ENCODE results near the gene TBX10. TPM values are rescaled to one million over a fixed set of nuclear protein-coding genes. Genes with fewer than 3 reads are reported as not detected.
"Not testable (repeated sequence)": the region's sequence is repeated elsewhere in the genome, so short reads cannot be mapped to it uniquely, and the experiment has no call there.

The TBX10 gene
- total RNA-seq, 1 experiment from 2014 or later: not detected

GRCh38 chr11:67646535-67647336 lies 7.2 kb upstream of the TBX10 start:
- DNase-seq (ENCODE audit: low spot score): no peak

- DNase-seq (ENCODE audit: low spot score): no peak
These were observed 6.2 kb upstream of the TBX10 start for GRCh38 chr11:67645521-67646461.

- no peak for DNase-seq (ENCODE audit: low spot score)
These were observed 5.2 kb upstream of the TBX10 start for GRCh38 chr11:67644472-67645418.

GRCh38 chr11:67644042-67644441 lies 4.5 kb upstream of the TBX10 start:
- DNase-seq (ENCODE audit: low spot score): no peak

- no peak for DNase-seq (ENCODE audit: low spot score)
These were observed 2.9 kb upstream of the TBX10 start for GRCh38 chr11:67642173-67643120.

- no peak for DNase-seq (ENCODE audit: low spot score)
These were observed 2.0 kb upstream of the TBX10 start for GRCh38 chr11:67641338-67642172.

GRCh38 chr11:67640758-67641337 lies 1.3 kb upstream of the TBX10 start:
- no peak for DNase-seq (ENCODE audit: low spot score)

- peak; percentile 48 for DNase-seq (ENCODE audit: low spot score)
These were observed 626 bp upstream of the TBX10 start for GRCh38 chr11:67640021-67640757.

- DNase-seq (ENCODE audit: low spot score): no peak
These were observed 777 bp downstream of the TBX10 start for GRCh38 chr11:67638535-67639437.

- not testable (repeated sequence) for DNase-seq (ENCODE audit: low spot score)
These were observed 2.1 kb downstream of the TBX10 start for GRCh38 chr11:67637441-67637840.

GRCh38 chr11:67636962-67637361 lies 2.6 kb downstream of the TBX10 start:
- DNase-seq (ENCODE audit: low spot score): no peak

GRCh38 chr11:67635231-67635521 lies 4.4 kb downstream of the TBX10 start:
- no peak for DNase-seq (ENCODE audit: low spot score)

- no peak for DNase-seq (ENCODE audit: low spot score)
These were observed 5.0 kb downstream of the TBX10 start for GRCh38 chr11:67634366-67635230.

GRCh38 chr11:67633758-67634365 lies 5.7 kb downstream of the TBX10 start:
- DNase-seq (ENCODE audit: low spot score): no peak

GRCh38 chr11:67632982-67633755 lies 6.4 kb downstream of the TBX10 start:
- DNase-seq (ENCODE audit: low spot score): no peak
